AG04450 (cell line): ENCODE measurements around the gene SMARCD1. TPM values are rescaled to one million over a fixed set of nuclear protein-coding genes. Genes with fewer than 3 reads are reported as not detected.

ENCODE experiments used
- CTCF ChIA-PET: fragments of 300-600, 350-600 bp; formaldehyde crosslinking; extraction: SDS; loops from one replicate; lab custom pipeline; 2022; ENCODE audit warnings: antibody characterized with exemption, inconsistent platforms; lab: Charles Lee
- POLR2A ChIA-PET: fragments of 350-600 bp; formaldehyde crosslinking; extraction: SDS; loops from one replicate; lab custom pipeline; 2021; ENCODE audit warnings: antibody characterized with exemption, inconsistent platforms; lab: Yijun Ruan, JAX
- DNase-seq: peaks from one replicate; pipeline ENCODE4 v3.0.0-alpha.2; 2011; ENCODE audit warnings: low read depth, low spot score
- H3K27ac ChIP-seq: one replicate; pipeline ENCODE4 v1.5.1; 2012; ENCODE audit warnings: low read depth, low read length, control low read depth
- H3K27me3 ChIP-seq: one replicate; pipeline ENCODE4 v1.6.0; 2012; ENCODE audit warnings: low read length; ENCODE audit not compliant: control insufficient read depth, insufficient read depth
- H3K4me3 ChIP-seq: 2 replicates; pipeline ENCODE4 v1.5.1; 2011; ENCODE audit warnings: mild to moderate bottlenecking, low read depth, low read length, control low read depth
- H3K9me3 ChIP-seq: 2 replicates; pipeline ENCODE4 v1.5.1; 2012; ENCODE audit warnings: low read length; ENCODE audit not compliant: control insufficient read depth, insufficient read depth
- CTCF ChIP-seq: IDR thresholded peaks from 2 replicates; pipeline ENCODE4 v1.5.1; 2011; ENCODE audit warnings: low read depth, low read length, control low read depth, inconsistent platforms
- polyA plus RNA-seq: library from polyadenylated mRNA; depleted of rRNA; stranded (reverse); fragments of >200 nt; gene quantifications from 2 replicates; pipeline ENCODE4 v1.2.3, GENCODE V29; 2011

SMARCD1 gene
- polyA plus RNA-seq, 1 experiment, result 57.2 TPM

GRCh38 chr12:50110127-50110761, 25.1 kb downstream of the SMARCD1 start:
- peak overlapping the region; percentile 39 for H3K27ac ChIP-seq
- H3K9me3 ChIP-seq, result no peaks in the 10 kb centered on the region; the same call in 1 of the 2 replicates
- DNase-seq, result no peak
- peaks cover 3% of the 10 kb centered on the region for H3K27me3 ChIP-seq
- ChIA-PET POLR2A (interaction anchor here (3.4 kb wide), 1 partner anchor 57 kb away, joined by 33 read pairs; the partner anchor contains the start of gene CERS5), CTCF (interaction anchor here (0.8 to 4.6 kb wide), 25 partner anchors 8 to 313 kb away, joined by 3 to 46 read pairs (median 5); partner anchors contain the start of genes GPD1 and SMARCD1)
- TF ChIP-seq CTCF, result no peak
- H3K4me3 ChIP-seq, result no peak overlapping the region

- no peak for TF ChIP-seq CTCF
- CTCF ChIA-PET, result interaction anchor here (0.8 to 4.6 kb wide), 36 partner anchors 9 to 312 kb away, joined by 3 to 46 read pairs (median 5); partner anchors contain the start of genes GPD1 and SMARCD1
- Histone ChIP-seq H3K27me3 (no peaks in the 10 kb centered on the region), H3K4me3 (no peak overlapping the region), H3K27ac (peak overlapping the region; percentile 39), H3K9me3 (no peaks in the 10 kb centered on the region; the same call in 1 of the 2 replicates)
- POLR2A ChIA-PET, result interaction anchor here (0.7 to 3.4 kb wide), 5 partner anchors 12 to 173 kb away, joined by 3 to 33 read pairs (median 4); partner anchors contain the start of genes CERS5 and LIMA1
- DNase-seq, result no peak
Observed at GRCh38 chr12:50110762-50111351, 25.7 kb downstream of the SMARCD1 start.

- ChIA-PET POLR2A (interaction anchor here (0.5 to 3.4 kb wide), 16 partner anchors 8 to 416 kb away, joined by 3 to 33 read pairs (median 4); partner anchors contain the start of genes CERS5, GPD1, LIMA1 and SMARCD1), CTCF (interaction anchor here (0.7 to 4.6 kb wide), 43 partner anchors 9 to 294 kb away, joined by 3 to 46 read pairs (median 5); partner anchors contain the start of genes GPD1 and SMARCD1)
- H3K27ac ChIP-seq, result no peak overlapping the region
- no peaks in the 10 kb centered on the region; the same call in 1 of the 2 replicates for H3K9me3 ChIP-seq
- no peaks in the 10 kb centered on the region for H3K27me3 ChIP-seq
- no peak for TF ChIP-seq CTCF
- H3K4me3 ChIP-seq, result peak overlapping the region; percentile 48
- DNase-seq, result no peak
Observed at GRCh38 chr12:50111395-50111692, 26.2 kb downstream of the SMARCD1 start.

- Histone ChIP-seq H3K9me3 (no peaks in the 10 kb centered on the region; the same call in 1 of the 2 replicates), H3K27me3 (no peaks in the 10 kb centered on the region), H3K4me3 (peak within 1 kb of the TSS; percentile 99), H3K27ac (peak within 1 kb of the TSS; percentile 96)
- ChIA-PET POLR2A (interaction anchor here (0.5 to 3.4 kb wide), 20 partner anchors 8 to 416 kb away, joined by 3 to 33 read pairs (median 4); partner anchors contain the start of genes CERS5, GPD1, LIMA1 and SMARCD1), CTCF (interaction anchor here (0.6 to 4.6 kb wide), 50 partner anchors 8 to 293 kb away, joined by 3 to 46 read pairs (median 4); partner anchors contain the start of genes CERS5, GPD1 and SMARCD1)
- peak; percentile 92 for TF ChIP-seq CTCF
- peak; percentile 99 for DNase-seq
Observed at GRCh38 chr12:50111693-50112455, 26.7 kb downstream of the SMARCD1 start, which contains the start of gene COX14. TSS of gene COX14 (plus strand) at chr12:50112236. CDS start at chr12:50120044, 7,808 bp downstream.
